Adrenal gland (tissue), 5 donors: ENCODE measurements around the gene DNAJC3.

Experiments used
- CTCF ChIP-seq, 6 experiments: fragments of 450-650 bp in 4 of 6; fragments of 200-600 bp in 2 of 6; sonication (generic) in 1 of 6; IDR thresholded peaks; 1 replicate in 5 of 6; 2 replicates in 1 of 6; pipeline versions ENCODE4 v1.5.1 to v1.8.0; 2016 to 2021; ENCODE audit warnings: antibody characterized with exemption in 6 of 6, mild to moderate bottlenecking in 2 of 6, moderate library complexity in 1 of 6
- POLR2A ChIP-seq, 2 donors: fragments of 450-650 bp; IDR thresholded peaks; one replicate each; pipeline ENCODE4 v1.6.1; 2017; ENCODE audit warnings: antibody characterized with exemption in 2 of 2, mild to moderate bottlenecking in 2 of 2, moderate library complexity in 1 of 2
- donor health status: DM: no; HTN: no; CAD: no.

DNA sequence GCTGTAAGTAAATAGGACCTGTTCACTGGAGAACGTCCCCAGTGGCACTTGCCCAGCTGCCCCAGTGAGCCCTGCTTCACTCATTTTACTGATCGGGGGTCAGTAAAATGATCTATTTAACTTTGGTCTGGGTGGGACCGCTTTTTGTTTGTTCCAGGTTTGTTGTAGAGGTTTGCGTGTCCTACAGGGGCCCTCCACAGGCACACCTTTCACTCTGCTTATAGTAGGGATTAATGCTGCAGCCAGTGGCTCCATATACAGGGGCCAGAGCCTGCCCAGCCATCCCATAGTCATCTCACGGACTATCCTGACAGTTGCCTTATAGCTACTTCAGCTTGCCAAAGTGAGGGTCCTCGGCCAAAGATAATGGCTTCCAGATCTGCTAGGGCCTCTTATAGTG, 104.1 kb downstream of the DNAJC3 start:
- TF ChIP-seq POLR2A (IDR thresholded peaks at IDR 0.05) (no peak), CTCF (IDR thresholded peaks at IDR 0.05) (no peak)
